OCI-LY7 (cell line): ENCODE results near the gene TGFB1. TPM values are rescaled to one million over a fixed set of nuclear protein-coding genes. Genes with fewer than 3 reads are reported as not detected.

Source experiments
- BruUV-seq: library from RNA; stranded (reverse); fragments of 400-500 nt; replicated peaks from 2 replicates; lab custom pipeline; 2021; lab: Mats Ljungman, UMichigan
- CTCF ChIA-PET: fragments of 300-600 bp; sonication (Branson Sonifier 250); formaldehyde crosslinking; loops from one replicate; lab custom pipeline; 2022; ENCODE audit warnings: antibody characterized with exemption; ENCODE audit not compliant: unreplicated experiment; lab: Charles Lee
- POLR2A ChIA-PET: fragments of 300-600 bp; sonication (Branson Sonifier 250); formaldehyde crosslinking; loops from one replicate; lab custom pipeline; 2022; ENCODE audit warnings: antibody characterized with exemption; lab: Charles Lee
- DNase-seq: peaks from one replicate; pipeline ENCODE4 v3.0.0-alpha.2; 2015; ENCODE audit warnings: low spot score
- H2AFZ ChIP-seq: fragments of 200-600 bp; sonication (generic), shearing (Covaris generic); 2 replicates; pipeline ENCODE4 v1.6.1; 2014; ENCODE audit warnings: mild to moderate bottlenecking, antibody characterized with exemption, low read length, moderate library complexity
- H3K27ac ChIP-seq: fragments of 200-600 bp; sonication (generic); 2 replicates; pipeline ENCODE4 v1.5.1; 2014; ENCODE audit warnings: mixed run types, low read depth, mild to moderate bottlenecking, moderate library complexity, low read length, inconsistent platforms; ENCODE audit not compliant: poor library complexity, severe bottlenecking
- H3K36me3 ChIP-seq: fragments of 200-600 bp; sonication (generic); 2 replicates; pipeline ENCODE4 v1.6.1; 2014; ENCODE audit warnings: mild to moderate bottlenecking, antibody characterized with exemption, low read length, moderate library complexity, mixed read lengths; ENCODE audit not compliant: insufficient read depth
- H3K4me1 ChIP-seq: fragments of 200-600 bp; sonication (generic); 2 replicates; pipeline ENCODE4 v1.5.1; 2014; ENCODE audit warnings: mild to moderate bottlenecking, low read length; ENCODE audit not compliant: insufficient read depth, poor library complexity, severe bottlenecking
- H3K4me2 ChIP-seq: fragments of 200-600 bp; sonication (generic); 2 replicates; pipeline ENCODE4 v1.6.1; 2014; ENCODE audit warnings: mild to moderate bottlenecking, low read length
- H3K4me3 ChIP-seq: fragments of 200-600 bp; sonication (generic); 2 replicates; pipeline ENCODE4 v1.5.1; 2014; ENCODE audit warnings: mild to moderate bottlenecking, low read depth, low read length; ENCODE audit not compliant: poor library complexity, severe bottlenecking
- H3K79me2 ChIP-seq: fragments of 200-600 bp; sonication (generic); 2 replicates; pipeline ENCODE4 v1.6.1; 2016; ENCODE audit warnings: low read depth, mild to moderate bottlenecking, low read length, moderate library complexity, mixed read lengths; ENCODE audit not compliant: insufficient read depth
- H3K9me2 ChIP-seq: fragments of 200-600 bp; sonication (generic); 2 replicates; pipeline ENCODE4 v1.6.1; 2016; ENCODE audit warnings: mild to moderate bottlenecking, low read length, mixed read lengths; ENCODE audit not compliant: insufficient read depth
- H3K9me3 ChIP-seq: fragments of 200-600 bp; sonication (generic); 2 replicates; pipeline ENCODE4 v1.6.1; 2014; ENCODE audit warnings: mild to moderate bottlenecking, mixed run types, low read length, mixed read lengths
- H4K20me1 ChIP-seq: fragments of 200-600 bp; sonication (generic); 2 replicates; pipeline ENCODE4 v1.6.1; 2014; ENCODE audit warnings: mild to moderate bottlenecking, antibody characterized with exemption, low read length, moderate library complexity, mixed read lengths; ENCODE audit not compliant: insufficient read depth
- EZH2phosphoT487 ChIP-seq: fragments of 200-600 bp; sonication (generic); IDR thresholded peaks from 2 replicates; pipeline ENCODE4 v1.6.1; 2018; ENCODE audit warnings: low read depth, borderline replicate concordance, mild to moderate bottlenecking, mixed run types, antibody characterized with exemption, low read length, moderate library complexity, mixed read lengths
- intact Hi-C: fragments of 100-400 bp; cut with micrococcal nuclease; formaldehyde crosslinking; loops from one replicate; pipeline ENCODE4 v1.10.0; 2022; ENCODE audit not compliant: unreplicated experiment
- small RNA-seq: library from RNA; depleted of rRNA; stranded (forward); fragments of <200 nt; gene quantifications from one replicate; pipeline ENCODE3, GENCODE V24; 2014
- total RNA-seq, 2 experiments: library from RNA; depleted of rRNA in 1 of 2; stranded (reverse); fragments of >200 nt in 1 of 2; shearing (Covaris generic) in 1 of 2; gene quantifications; 2 replicates each; pipeline ENCODE4 v1.2.3, GENCODE V29; 2014 to 2022
- TF ChIP-seq, protein P1 (sequence below): fragments of 200-600 bp; sonication (generic); conservative IDR thresholded peaks from 2 replicates; pipeline ENCODE4 v1.5.1; 2014; ENCODE audit warnings: mild to moderate bottlenecking, antibody characterized with exemption, low read length, moderate library complexity, mixed read lengths

Gene TGFB1
- total RNA-seq, 2 experiments from 2014 or later, result 15.5 to 88.8 TPM

DNA sequence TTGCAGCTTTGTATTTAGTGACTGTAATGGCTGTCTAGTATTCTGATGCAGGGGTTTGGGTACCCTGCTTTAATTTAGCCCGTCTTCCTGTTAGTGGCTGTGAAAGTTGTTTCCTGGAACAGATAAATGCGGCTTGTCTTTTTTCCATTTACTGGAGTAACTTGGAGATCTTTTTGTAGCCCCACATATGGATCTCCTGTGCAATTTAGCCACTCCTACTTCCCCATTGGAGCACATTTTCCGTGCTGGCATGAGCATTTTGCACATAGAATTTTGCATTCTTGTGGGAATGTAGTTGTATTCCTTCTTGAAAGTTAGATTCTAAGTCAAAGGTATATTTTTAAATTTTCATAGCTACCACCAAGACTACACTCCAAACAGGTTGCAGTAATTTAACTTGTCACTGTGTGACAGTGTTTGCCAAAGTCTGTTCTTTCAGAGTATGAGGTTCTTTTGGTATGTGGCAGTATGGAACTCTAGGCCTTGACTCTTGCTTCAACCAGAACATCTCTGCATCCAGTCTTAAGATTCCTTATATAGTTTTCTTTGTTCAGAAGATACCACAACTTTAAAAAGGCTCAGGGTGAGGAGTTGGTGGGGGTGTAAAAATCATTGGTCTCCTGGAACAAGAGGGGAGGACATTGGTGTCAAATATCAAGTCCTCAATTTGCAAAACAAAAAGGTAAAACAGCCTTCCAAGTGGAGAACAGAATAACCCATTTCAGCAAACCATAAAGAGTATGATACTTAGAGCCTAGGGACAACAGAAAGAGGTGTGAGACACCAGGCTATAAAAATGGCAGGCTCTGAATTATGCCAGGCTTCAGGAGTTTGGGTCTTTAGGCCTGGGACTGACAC is 64.8 kb downstream of the TGFB1 start:
- TF ChIP-seq, protein P1, sequence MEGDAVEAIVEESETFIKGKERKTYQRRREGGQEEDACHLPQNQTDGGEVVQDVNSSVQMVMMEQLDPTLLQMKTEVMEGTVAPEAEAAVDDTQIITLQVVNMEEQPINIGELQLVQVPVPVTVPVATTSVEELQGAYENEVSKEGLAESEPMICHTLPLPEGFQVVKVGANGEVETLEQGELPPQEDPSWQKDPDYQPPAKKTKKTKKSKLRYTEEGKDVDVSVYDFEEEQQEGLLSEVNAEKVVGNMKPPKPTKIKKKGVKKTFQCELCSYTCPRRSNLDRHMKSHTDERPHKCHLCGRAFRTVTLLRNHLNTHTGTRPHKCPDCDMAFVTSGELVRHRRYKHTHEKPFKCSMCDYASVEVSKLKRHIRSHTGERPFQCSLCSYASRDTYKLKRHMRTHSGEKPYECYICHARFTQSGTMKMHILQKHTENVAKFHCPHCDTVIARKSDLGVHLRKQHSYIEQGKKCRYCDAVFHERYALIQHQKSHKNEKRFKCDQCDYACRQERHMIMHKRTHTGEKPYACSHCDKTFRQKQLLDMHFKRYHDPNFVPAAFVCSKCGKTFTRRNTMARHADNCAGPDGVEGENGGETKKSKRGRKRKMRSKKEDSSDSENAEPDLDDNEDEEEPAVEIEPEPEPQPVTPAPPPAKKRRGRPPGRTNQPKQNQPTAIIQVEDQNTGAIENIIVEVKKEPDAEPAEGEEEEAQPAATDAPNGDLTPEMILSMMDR, result no peak
- no peak for TF ChIP-seq EZH2phosphoT487
- BruUV-seq, result TSS peak; percentile 11
- H3K9me2 ChIP-seq, result no peaks in the 10 kb centered on the region

More for the DNA sequence above, 64.8 kb downstream of the TGFB1 start:
- no peak overlapping the region for H3K4me3 ChIP-seq
- H3K4me2 ChIP-seq, result no peak overlapping the region
- ChIA-PET POLR2A (interaction anchor here (0.6 kb wide), 1 partner anchor 12 kb away, joined by 3 read pairs; no protein-coding TSS in a partner anchor), CTCF (no interaction called here)
- 0 out of 2 replicates have a peak, but pooled peaks cover 8% of the 10 kb centered on the region for H3K79me2 ChIP-seq
- no peak overlapping the region for H2AFZ ChIP-seq
- H3K9me3 ChIP-seq, result no peaks in the 10 kb centered on the region
- intact Hi-C loops, result no loop called here
- H3K4me1 ChIP-seq, result no peaks in the 10 kb centered on the region
- DNase-seq, result no peak
- peaks cover 99% of the 10 kb centered on the region for H3K36me3 ChIP-seq
- peaks cover 8% of the 10 kb centered on the region; the same call in 1 of the 2 replicates for H4K20me1 ChIP-seq
- H3K27ac ChIP-seq, result no peak overlapping the region

Small RNAs within 50 kb of the gene (small RNA-seq; reads per million reads assigned to genes)
- gene RN7SL34P, result not detected

Other genes with a start within 250 kb of the TGFB1 start
- not detected in 2 replicates for gene CYP2F1, start 239.5 kb downstream of the TGFB1 start, total RNA-seq (2014; rRNA removed; shearing (Covaris generic))
- gene CYP2F1, start 239.5 kb downstream of the TGFB1 start, total RNA-seq (2022), result not detected in 2 replicates
- not detected in 2 replicates for gene CYP2S1, start 160.7 kb downstream of the TGFB1 start, total RNA-seq (2014; rRNA removed; shearing (Covaris generic))
- gene CYP2S1, start 160.7 kb downstream of the TGFB1 start, total RNA-seq (2022), result not detected in 2 replicates
- not detected in 2 replicates for gene AXL, start 134.7 kb downstream of the TGFB1 start, total RNA-seq (2014; rRNA removed; shearing (Covaris generic))
- not detected in 2 replicates for gene AXL, start 134.7 kb downstream of the TGFB1 start, total RNA-seq (2022)
- gene HNRNPUL1, start 89.5 kb downstream of the TGFB1 start, total RNA-seq (2014; rRNA removed; shearing (Covaris generic)), result 194 and 200 TPM in 2 replicates
- 360 and 377 TPM in 2 replicates for gene HNRNPUL1, start 89.5 kb downstream of the TGFB1 start, total RNA-seq (2022)
- 14.4 and 15.0 TPM in 2 replicates for gene CCDC97, start 43.8 kb downstream of the TGFB1 start, total RNA-seq (2014; rRNA removed; shearing (Covaris generic))
- gene CCDC97, start 43.8 kb downstream of the TGFB1 start, total RNA-seq (2022), result 35.0 and 36.6 TPM in 2 replicates
- gene B9D2, start 10.2 kb upstream of the TGFB1 start, total RNA-seq (2014; rRNA removed; shearing (Covaris generic)), result 1.7 and 3.9 TPM in 2 replicates
- 3.4 and 5.2 TPM in 2 replicates for gene B9D2, start 10.2 kb upstream of the TGFB1 start, total RNA-seq (2022)
- 5.6 and 10.7 TPM in 2 replicates for gene TMEM91, start 22.6 kb upstream of the TGFB1 start, total RNA-seq (2014; rRNA removed; shearing (Covaris generic))
- gene TMEM91, start 22.6 kb upstream of the TGFB1 start, total RNA-seq (2022), result 12.7 and 13.5 TPM in 2 replicates
- 48.3 and 55.8 TPM in 2 replicates for gene EXOSC5, start 43.4 kb upstream of the TGFB1 start, total RNA-seq (2014; rRNA removed; shearing (Covaris generic))
- 36.0 and 40.0 TPM in 2 replicates for gene EXOSC5, start 43.4 kb upstream of the TGFB1 start, total RNA-seq (2022)
- 34.6 and 66.4 TPM in 2 replicates for gene BCKDHA, start 43.9 kb upstream of the TGFB1 start, total RNA-seq (2014; rRNA removed; shearing (Covaris generic))
- gene BCKDHA, start 43.9 kb upstream of the TGFB1 start, total RNA-seq (2022), result 16.8 and 17.8 TPM in 2 replicates
- gene B3GNT8, start 73.5 kb upstream of the TGFB1 start, total RNA-seq (2014; rRNA removed; shearing (Covaris generic)), result 0.47 TPM in 1 of 2 replicates, not detected in the other
- 0.40 TPM in 1 of 2 replicates, not detected in the other for gene B3GNT8, start 73.5 kb upstream of the TGFB1 start, total RNA-seq (2022)
- gene DMAC2, start 86.0 kb upstream of the TGFB1 start, total RNA-seq (2014; rRNA removed; shearing (Covaris generic)), result 22.4 and 30.6 TPM in 2 replicates
- 40.6 and 41.6 TPM in 2 replicates for gene DMAC2, start 86.0 kb upstream of the TGFB1 start, total RNA-seq (2022)
- not detected in 2 replicates for gene ERICH4, start 89.2 kb upstream of the TGFB1 start, total RNA-seq (2014; rRNA removed; shearing (Covaris generic))
- gene ERICH4, start 89.2 kb upstream of the TGFB1 start, total RNA-seq (2022), result not detected in 2 replicates
- gene CEACAM21, start 222.2 kb upstream of the TGFB1 start, total RNA-seq (2014; rRNA removed; shearing (Covaris generic)), result 25.9 and 40.8 TPM in 2 replicates
- gene CEACAM21, start 222.2 kb upstream of the TGFB1 start, total RNA-seq (2022), result 52.5 and 56.0 TPM in 2 replicates